HG03045 (cell line): ENCODE measurements around the gene ZNF423.
A peak's percentile ranks its signal among the peaks of the same experiment; 100 is the strongest.

ENCODE experiments used
- ATAC-seq: cut with Tn5 transposase; IDR thresholded peaks from one replicate; pipeline ENCODE4 v1.9.1; 2021; ENCODE audit warnings: mild to moderate bottlenecking, moderate library complexity; ENCODE audit not compliant: unreplicated experiment

The ZNF423 gene

DNA sequence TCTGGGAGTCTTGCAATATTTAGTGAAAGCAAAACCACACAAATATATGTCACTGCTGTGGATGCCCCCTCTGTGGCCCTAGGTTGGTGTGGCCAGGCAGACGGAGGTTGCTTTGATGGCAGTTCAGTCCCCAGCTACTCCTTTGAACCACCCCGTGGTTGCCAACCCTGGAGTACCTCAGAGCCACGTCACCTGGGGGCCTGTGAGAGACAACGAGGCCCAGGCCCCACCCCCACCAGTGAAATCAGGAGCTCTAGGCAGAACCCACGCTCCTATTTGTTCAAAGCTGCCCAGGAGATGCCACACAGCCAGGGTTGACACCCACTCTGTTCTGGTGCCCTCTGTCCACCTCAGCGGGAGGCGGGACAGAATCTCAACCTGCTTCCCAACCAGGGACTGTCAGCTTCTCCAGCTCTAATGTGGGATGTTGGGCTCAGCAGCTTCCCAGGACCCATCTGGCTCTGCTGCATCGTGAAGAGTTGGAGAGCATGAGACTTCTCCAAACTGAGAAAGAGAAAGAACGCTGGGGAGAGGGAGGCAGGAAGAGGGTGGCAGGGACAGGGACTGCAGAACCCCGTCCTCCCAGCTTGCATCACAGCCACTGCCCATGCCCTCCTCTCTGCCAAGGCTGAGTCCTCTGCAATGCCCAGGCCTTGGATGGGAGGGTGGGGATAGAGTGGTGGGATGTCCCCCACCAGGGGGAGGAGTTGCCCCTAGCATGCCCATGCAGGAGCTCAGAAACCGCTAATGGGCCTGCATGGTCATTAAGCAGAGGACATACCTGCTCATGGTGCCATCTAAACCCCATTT, 400.5 kb downstream of the ZNF423 start:
- no peak for ATAC-seq

DNA sequence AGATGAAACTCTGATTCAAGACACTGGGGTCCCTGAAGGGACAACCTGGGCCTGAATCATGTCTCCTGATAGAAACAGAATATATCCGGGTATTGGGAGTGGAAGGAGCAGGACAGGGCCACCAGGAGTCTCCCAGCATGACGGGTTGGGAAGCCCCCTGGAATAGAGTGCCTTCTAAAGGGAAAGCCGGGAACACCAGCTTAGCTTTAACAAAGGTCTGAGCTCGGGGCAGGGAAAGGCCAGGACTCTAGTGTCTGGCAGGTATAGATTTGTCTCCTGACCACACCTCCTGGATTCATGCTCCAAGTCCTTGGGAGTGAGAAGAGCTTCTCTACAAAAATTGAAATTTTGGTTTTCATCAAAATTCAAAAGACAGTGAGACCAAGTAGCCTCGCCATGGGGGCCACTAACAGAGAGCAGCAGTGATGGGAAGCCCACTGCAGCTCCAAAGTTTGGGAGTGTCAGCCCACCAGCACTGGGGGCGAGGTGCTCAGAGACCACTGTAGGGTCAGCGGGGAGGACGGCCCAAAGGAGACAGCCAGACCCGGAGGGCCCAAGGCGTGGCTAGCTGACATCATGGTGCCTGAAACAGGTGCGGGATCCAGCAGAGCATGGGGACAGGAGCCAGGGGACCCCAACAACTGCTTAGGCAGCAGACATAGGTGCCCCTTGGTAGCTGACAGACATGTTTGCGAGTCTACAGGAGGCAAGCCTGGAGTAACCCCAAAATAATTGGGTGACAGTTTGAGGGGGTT, 401.3 kb downstream of the ZNF423 start:
- ATAC-seq = no peak

DNA sequence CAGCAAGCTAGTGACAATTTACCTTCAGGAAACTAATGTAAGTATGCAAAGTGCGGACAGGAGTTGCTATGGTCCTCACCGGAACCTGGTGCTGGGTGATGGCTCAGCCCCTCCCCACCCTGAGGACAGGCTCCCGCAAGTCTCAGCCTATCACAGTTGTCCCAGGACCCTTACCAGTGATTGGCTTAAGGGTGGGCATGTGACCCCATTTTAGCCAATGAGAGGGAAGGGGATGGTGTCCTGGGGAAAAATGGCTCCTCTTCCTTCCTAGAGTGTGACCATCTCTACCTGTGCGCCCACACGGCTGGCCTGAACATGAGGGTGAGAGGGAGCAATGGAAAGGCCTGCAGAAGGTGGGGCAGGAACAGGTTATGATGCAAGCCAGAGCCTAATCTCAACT, 401.9 kb downstream of the ZNF423 start:
- ATAC-seq = no peak

DNA sequence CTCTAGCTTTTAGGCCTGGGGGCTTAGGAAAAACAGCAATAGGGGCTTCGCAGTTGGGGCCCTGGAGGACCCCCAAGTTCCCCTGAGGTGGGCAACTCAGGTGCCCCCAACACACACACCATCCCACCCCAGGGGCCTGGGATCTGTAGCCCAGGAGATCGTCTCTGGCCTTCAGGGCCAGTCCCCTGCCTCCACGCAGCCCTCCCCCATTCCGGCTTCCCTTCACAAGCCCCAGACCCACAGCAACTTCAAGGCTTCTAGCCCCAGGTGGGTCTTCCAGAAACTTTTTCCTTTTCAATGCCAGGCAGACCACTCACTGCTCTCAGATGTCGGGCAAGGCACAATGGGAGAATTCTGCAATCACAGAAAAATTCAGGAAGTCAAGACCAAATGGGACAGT, 402.9 kb downstream of the ZNF423 start:
- no peak for ATAC-seq

DNA sequence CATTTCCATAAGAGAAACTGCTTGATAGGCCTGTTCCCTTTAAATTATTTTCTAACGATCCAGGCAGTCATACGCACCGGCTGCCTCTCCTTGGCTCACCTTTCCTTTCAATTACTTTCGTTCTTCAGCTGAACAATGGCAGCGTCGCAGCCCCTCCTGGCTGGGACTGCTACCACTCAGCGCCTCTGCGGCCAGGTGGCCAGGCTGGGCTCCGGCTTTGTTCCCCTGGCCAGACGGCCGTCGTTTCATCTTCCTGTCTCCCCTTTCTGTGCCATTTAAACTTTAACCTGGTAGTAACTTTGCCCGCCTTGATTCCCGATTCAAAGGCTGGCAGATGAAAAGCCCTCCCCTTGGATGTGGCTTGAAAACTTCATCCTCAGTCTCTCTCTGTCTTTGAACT, 403.3 kb downstream of the ZNF423 start:
- no peak for ATAC-seq

DNA sequence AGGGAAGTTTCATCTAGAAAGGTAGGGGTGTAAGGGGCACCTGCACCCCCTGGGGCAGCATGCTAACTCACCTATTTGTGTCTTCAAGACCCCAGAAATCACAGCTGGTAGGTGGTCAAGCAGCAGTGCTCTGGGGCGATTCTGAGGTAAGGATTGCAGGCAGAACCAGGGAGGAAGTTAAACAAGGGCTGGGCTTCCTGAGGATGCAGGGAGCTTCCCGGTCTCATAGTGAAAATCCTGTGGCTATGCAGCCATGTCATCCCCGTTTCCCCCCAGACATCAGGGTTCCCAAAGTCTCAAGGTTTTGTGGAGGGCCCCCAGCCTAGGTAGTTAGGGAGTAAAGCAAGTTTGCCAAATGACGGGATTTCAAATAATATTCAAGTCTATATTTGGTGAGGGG, 403.8 kb downstream of the ZNF423 start:
- no peak for ATAC-seq

DNA sequence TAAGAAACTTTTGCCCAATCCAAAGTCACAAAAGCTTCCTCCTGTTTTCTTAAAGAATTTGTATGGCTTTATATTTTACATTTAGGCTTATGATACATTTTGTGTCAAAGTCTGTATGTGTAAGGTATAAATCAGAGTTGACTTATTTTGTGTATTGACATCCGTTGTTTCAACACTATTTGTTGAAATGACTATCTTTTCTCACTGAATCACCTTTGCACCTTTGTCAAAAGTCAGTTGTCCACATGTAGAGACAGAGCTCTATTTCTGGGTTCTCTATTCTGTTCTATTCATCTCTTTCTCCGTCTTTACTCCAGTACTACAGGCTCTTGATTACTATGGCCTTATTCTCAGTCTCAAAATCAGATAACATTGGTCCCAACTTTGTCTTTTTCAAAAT, 409.1 kb downstream of the ZNF423 start:
- ATAC-seq = no peak

DNA sequence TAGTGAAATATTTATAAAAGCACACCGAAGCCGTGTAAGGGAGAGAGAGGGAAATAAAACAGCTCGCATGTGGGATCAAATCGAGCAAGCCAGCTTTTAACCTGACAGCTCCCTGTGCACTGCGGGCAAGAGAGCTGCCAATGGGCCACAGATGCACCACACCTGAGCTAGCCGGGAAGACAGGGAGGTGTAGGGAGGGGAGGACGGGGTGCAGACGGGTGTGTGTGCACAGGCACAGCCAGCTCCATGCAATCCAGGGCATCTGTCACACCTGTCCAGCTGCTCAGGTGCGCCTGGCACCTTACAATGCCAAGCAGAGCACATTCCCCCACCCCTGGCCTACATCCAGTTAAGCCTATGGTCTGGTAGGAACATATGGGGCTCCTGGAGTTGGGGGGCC, 412.3 kb downstream of the ZNF423 start:
- no peak for ATAC-seq

DNA sequence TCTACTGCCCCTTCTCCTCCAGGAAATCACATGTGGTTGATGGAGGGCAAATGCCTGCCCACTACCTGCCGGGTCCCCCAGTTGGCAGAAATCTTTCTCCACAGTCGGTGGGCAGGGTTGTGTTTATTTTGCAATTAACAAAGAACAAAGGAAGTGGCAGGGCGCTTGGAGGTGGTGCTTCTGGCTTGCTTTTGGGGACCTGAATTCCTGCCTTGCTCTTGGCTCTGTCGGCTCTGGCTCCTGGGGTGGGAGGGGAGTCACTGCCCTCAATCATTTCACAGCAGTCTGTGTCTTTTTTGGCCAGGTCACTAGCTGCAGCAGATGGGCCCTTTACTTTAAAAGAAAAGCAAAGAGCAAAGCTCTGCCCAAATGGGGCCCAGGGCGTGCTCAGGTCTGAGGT, 413.1 kb downstream of the ZNF423 start:
- ATAC-seq = no peak

DNA sequence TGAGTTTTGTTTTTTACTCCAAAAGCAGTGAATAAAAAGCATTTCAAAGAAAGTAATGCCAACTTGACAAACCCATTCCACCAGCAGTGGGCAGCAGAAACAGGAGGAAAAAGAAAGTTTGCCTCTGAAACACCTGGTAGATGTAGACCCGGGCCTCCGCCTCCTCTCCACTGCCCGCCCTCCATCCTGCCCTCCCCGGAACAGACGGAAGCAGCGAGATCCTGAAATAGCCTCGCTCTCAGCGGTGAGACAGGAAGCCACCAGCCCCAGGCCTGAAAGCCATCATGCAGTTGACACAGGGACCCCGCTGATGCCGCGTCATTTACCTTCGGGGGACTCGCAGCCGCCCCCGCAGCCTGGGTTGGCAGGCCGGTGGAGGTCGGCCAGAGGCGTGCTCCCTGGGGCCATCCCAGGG, 414.5 kb downstream of the ZNF423 start:
- ATAC-seq = peak; percentile 94

DNA sequence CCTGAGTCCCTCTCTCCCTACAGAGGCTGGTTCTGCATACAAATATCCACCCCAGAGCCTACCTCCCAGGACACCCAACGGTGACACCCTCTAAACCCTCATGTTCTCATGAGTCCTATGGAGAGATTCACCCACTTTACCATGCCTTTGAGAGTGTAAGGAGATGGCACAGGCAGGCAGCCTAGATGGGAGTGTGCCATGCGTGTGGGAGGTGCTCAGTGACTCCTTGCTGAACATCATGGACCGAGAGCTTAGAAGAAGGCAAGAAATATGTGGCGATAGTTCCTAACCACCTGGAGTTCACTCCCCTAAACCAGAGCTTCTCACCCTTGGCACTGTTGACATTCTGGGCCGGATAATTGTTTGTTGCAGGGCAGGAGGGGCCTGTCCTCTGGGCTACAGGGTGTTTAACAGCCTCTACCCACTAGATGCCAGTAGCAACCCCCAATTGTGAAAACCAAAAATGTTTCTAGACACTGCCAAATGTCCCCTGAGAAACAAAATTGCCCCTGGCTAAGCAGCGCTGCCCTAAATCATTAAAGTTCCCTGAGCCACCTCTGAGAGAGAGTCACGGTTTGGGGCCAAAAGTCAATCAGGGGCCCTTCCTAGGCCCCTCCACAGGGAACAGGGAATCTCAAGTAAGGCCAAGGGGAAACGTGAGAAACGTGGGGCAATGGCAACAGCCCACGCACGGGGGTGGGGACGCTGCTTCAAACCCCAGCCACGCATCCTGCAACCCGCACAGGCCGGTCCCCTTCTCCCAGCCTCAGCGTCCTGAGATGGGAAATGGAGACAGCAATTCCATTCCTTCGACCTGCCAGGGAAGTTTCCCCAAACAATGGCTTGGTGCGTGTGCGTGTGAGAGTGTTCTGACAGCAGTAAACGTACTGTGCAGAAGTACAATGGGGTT, 415.5 kb downstream of the ZNF423 start:
- ATAC-seq = no peak

DNA sequence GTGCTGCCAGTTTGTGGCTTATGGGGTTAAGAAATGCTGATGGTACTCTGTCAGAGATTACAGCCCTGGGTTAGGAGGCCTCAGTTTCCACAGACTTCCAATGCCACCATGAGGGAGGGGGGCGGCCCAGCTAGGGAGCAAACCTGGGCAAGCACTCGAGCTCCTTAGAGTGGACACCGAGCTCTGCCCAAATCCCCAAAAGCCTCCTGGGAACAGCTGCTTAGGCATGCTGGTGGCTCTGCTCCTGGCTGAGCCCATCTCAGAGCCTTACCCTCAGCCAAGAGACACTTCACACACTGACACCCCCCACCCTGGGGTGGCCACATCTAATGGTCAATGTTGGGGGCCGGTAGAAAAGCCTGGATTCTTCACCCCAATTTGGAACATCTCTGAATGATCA, 416.2 kb downstream of the ZNF423 start:
- ATAC-seq = no peak

DNA sequence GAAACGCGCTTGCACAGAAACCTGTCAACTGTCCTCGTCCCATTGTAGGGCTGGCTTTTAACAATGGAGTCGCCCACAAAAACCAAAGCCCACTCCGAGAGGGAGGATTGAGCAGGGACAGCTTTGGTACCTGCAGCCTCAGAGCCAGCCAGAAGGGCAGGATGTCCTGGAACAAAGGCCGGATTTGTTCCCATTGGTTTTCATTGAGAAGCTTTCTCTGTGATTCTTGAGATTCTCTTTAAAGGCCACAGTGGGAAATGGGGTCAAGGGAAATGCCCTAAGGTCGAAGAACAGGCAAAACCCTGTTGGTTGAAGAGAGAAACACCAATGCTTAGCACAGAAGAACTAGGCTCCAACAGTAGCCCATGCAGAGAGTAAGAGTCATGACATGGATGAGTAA, 416.9 kb downstream of the ZNF423 start:
- no peak for ATAC-seq
